Tibial nerve (tissue), 3 donors: ENCODE results near the gene SLC24A3.

Source experiments
- POLR2A ChIP-seq, 2 donors: fragments of 450-650 bp; IDR thresholded peaks; one replicate each; pipeline ENCODE4 v1.6.1; 2017; ENCODE audit warnings: antibody characterized with exemption in 2 of 2, mild to moderate bottlenecking in 2 of 2, moderate library complexity in 2 of 2
- TF ChIP-seq, protein P1 (sequence below), 5 experiments: fragments of 200-600 bp in 3 of 5; fragments of 450-650 bp in 2 of 5; sonication (generic) in 3 of 5; IDR thresholded peaks; one replicate each; pipeline ENCODE4 v1.5.1; 2016 to 2019; ENCODE audit warnings: antibody characterized with exemption in 5 of 5, mild to moderate bottlenecking in 3 of 5, moderate library complexity in 2 of 5

DNA sequence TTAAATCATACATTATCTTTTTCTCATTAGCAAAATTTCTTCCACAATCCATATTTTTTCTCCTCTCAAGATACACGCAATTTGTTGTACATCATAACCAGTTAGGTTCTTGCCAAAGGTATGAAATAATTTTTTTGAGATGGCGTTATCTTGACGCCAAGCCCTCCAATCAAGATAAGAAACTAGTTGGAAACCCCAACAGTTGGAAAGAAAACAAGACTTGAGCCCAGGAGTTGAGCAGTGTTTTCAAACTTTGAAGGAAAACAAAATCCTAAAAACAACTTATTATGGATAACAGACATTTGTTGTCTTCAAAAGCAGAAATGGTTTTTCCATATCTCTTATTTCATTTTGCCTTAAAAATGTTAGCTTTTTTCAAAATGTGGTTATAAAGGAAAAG, 184.8 kb downstream of the SLC24A3 start:
- TF ChIP-seq, protein P1, sequence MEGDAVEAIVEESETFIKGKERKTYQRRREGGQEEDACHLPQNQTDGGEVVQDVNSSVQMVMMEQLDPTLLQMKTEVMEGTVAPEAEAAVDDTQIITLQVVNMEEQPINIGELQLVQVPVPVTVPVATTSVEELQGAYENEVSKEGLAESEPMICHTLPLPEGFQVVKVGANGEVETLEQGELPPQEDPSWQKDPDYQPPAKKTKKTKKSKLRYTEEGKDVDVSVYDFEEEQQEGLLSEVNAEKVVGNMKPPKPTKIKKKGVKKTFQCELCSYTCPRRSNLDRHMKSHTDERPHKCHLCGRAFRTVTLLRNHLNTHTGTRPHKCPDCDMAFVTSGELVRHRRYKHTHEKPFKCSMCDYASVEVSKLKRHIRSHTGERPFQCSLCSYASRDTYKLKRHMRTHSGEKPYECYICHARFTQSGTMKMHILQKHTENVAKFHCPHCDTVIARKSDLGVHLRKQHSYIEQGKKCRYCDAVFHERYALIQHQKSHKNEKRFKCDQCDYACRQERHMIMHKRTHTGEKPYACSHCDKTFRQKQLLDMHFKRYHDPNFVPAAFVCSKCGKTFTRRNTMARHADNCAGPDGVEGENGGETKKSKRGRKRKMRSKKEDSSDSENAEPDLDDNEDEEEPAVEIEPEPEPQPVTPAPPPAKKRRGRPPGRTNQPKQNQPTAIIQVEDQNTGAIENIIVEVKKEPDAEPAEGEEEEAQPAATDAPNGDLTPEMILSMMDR (IDR thresholded peaks at IDR 0.05), result no peak
- no peak for TF ChIP-seq POLR2A (IDR thresholded peaks at IDR 0.05)
